Mesodermal cell (in vitro differentiated cells): ENCODE data around the gene FAM171A1.

Experiments
- H3K27ac ChIP-seq: 2 replicates; pipeline ENCODE4 v1.7.0; 2013; ENCODE audit warnings: mild to moderate bottlenecking, low read depth, low read length, moderate library complexity; ENCODE audit not compliant: severe bottlenecking
- H3K36me3 ChIP-seq: 2 replicates; pipeline ENCODE4 v1.7.1; 2013; ENCODE audit warnings: mild to moderate bottlenecking, low read length, moderate library complexity; ENCODE audit not compliant: control insufficient read depth, insufficient read depth
- H3K4me1 ChIP-seq: one replicate; pipeline ENCODE4 v1.7.1; 2013; ENCODE audit warnings: mild to moderate bottlenecking, low read length; ENCODE audit not compliant: insufficient read depth, control insufficient read depth, poor library complexity, severe bottlenecking
- H3K4me3 ChIP-seq: 2 replicates; pipeline ENCODE4 v1.7.0; 2013; ENCODE audit warnings: low read length, control low read depth, mild to moderate bottlenecking; ENCODE audit not compliant: insufficient read depth, poor library complexity, severe bottlenecking; ENCODE audit errors: extremely low read depth
- H3K9me3 ChIP-seq: 2 replicates; pipeline ENCODE4 v1.7.1; 2013; ENCODE audit warnings: mild to moderate bottlenecking, low read length, moderate library complexity; ENCODE audit not compliant: control insufficient read depth
- WGBS, 2 experiments: methylation state at CpG; one replicate each; pipeline ENCODE4 v1.1.5; 2013; ENCODE audit warnings: missing lambda C conversion rate in 2 of 2; ENCODE audit not compliant: insufficient coverage in 2 of 2; 5-methylcytosine and 5-hydroxymethylcytosine counted together

Gene FAM171A1

DNA sequence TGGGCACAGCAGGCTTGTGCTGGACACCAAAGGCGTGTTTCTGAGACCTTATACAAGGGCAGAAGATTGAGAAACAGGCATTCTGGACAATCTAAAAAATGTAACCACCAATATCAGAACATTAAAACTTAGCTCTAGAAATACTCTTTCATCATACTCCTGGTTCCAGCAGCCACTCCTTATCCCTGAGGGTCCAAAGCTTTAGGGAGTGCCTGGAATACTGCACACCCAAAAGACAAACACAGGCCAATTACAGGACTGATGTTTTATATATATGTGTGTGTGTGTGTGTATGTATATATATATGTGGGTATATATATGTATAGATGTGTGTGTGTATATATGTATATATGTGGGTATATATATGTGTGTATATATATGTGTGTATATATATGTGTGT lies 39.6 kb downstream of the FAM171A1 start:
- no peak overlapping the region for H3K4me3 ChIP-seq
- H3K27ac ChIP-seq, result no peak overlapping the region
- peaks cover 9% of the 10 kb centered on the region for H3K36me3 ChIP-seq
- WGBS, 2 experiments, result 92 to 100% methylated on average over 1 of the region's 1 CpG
- peaks cover 17% of the 10 kb centered on the region for H3K4me1 ChIP-seq
- H3K9me3 ChIP-seq, result no peaks in the 10 kb centered on the region

DNA sequence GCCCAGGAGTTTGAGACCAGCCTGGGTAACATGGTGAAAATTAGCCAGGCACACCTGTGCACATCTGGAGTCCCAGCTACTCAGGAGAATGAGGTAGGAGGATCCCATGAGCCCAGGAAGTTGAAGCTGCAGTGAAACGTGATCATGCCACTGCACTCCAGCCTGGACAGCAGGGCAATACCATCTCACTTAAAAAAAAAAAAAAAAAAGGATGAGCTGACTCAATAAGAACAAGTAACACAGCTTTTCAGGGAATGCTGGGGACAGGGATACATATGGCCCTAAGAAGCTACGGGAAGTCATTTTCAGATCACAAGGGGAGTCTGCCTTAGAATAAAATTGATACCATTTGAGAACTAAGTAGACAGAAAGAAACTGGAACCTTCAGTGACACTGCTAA lies 41.7 kb downstream of the FAM171A1 start:
- H3K9me3 ChIP-seq, result no peaks in the 10 kb centered on the region
- 100% methylated on average over 1 of the region's 2 CpGs for WGBS, 2 experiments
- H3K27ac ChIP-seq, result no peak overlapping the region
- H3K4me3 ChIP-seq, result no peak overlapping the region
- peaks cover 22% of the 10 kb centered on the region for H3K4me1 ChIP-seq
- peaks cover 16% of the 10 kb centered on the region for H3K36me3 ChIP-seq

DNA sequence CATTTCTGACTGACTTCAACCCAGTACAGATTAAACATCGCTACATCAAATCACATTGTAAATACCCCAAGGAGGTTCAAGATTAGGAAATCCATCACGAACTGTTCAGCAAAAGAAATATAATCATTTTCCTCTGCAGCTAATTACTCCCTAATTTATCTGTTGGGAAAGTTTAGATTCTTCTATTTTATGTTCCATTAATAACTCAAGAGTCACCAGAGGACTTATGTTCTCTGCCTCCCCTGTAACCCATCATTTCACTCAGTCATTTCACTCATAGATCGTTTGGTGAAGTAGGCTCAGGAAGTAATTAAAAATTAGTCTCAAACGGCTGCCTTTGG lies 45.2 kb downstream of the FAM171A1 start:
- WGBS, 2 experiments, result 90% methylated on average over 2 of the region's 4 CpGs; no CpG with 5 or more reads in 1 of the 2 experiments
- peak overlapping the region; percentile 69 for H3K27ac ChIP-seq
- H3K4me3 ChIP-seq, result no peak overlapping the region
- peaks cover 10% of the 10 kb centered on the region for H3K36me3 ChIP-seq
- H3K4me1 ChIP-seq, result peaks cover 32% of the 10 kb centered on the region
- no peaks in the 10 kb centered on the region for H3K9me3 ChIP-seq

DNA sequence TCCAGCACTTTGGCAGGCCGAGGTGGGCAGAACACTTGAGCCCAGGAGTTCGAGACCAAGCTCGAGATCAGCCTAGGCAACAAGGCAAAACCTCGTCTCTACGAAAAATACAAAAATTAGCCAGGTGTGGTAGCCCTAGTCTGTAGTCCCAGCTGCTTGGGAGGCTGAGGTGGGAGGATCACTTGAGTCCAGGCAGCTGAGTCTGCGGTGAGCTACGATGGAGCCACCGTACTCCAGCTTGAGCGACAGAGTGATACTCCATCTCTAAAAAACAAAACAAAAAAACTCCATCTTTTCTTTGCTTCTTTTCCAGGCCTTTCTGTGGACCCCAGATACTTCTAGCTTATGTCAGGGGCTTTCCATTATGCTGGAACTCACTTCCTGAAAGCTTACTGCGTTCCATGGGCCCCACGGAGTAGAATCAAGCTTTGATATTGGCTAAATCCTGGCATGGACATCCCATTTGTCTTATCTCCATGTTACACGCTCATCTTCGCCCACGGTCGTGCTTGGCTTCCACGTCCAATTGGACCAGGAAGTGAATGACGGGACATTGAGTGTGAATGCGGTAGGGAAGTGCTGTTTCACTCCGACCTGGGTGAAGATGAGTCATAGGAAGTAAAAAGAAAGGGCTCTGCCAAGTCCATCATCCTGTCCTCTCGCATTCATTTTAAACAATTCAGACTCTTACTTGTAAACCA lies 45.7 kb downstream of the FAM171A1 start:
- no peak overlapping the region for H3K4me3 ChIP-seq
- peaks cover 10% of the 10 kb centered on the region for H3K36me3 ChIP-seq
- WGBS, 2 experiments, result 92 to 93% methylated on average over 16 of the region's 20 CpGs
- peaks cover 32% of the 10 kb centered on the region for H3K4me1 ChIP-seq
- H3K27ac ChIP-seq, result peak overlapping the region; percentile 69
- H3K9me3 ChIP-seq, result no peaks in the 10 kb centered on the region

DNA sequence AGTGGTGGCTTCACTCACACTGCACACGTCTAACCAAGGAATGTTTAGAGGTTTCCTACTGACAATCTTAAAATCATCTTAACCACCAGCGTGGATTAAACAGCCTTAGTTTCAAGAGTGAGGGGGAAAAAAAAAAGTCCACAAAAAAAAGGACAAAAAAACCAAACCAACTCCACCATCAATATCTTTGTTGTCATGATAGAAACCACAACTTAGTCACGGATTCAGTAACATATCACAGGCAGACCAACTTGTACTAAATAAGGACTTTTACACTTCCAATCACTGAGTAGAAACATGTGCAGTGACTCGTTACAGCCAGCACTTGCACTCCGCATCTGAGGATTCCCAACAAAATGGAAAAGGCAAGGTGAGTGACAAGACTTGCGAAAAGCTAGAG lies 46.5 kb downstream of the FAM171A1 start:
- peak overlapping the region; percentile 69 for H3K27ac ChIP-seq
- H3K36me3 ChIP-seq, result peaks cover 10% of the 10 kb centered on the region
- WGBS, 2 experiments, result 94 to 100% methylated on average over 3 of the region's 6 CpGs
- H3K9me3 ChIP-seq, result no peaks in the 10 kb centered on the region
- no peak overlapping the region for H3K4me3 ChIP-seq
- peaks cover 32% of the 10 kb centered on the region for H3K4me1 ChIP-seq

DNA sequence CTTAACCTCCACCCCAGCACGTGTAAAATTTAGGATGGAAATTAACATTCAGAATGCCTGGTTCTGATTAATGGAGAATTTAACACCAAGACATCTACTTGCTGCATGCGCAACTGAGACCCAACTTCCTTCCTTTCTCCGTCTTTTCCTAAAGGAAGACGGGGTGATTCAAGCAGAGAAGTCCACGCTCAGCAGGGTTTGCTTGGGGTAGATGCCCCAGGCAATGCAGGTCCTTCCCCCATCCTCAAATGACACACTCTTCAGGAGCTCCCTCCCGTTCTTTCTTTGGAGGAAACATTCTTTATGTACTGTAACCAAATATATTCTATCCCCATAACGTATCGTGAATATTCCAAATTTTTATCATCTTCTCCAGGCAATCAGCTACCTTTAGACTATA lies 47.0 kb downstream of the FAM171A1 start:
- H3K4me1 ChIP-seq, result peaks cover 32% of the 10 kb centered on the region
- WGBS, 2 experiments, result 77 to 88% methylated on average over 4 of the region's 8 CpGs
- no peak overlapping the region for H3K4me3 ChIP-seq
- H3K9me3 ChIP-seq, result no peaks in the 10 kb centered on the region
- peak overlapping the region; percentile 69 for H3K27ac ChIP-seq
- peaks cover 13% of the 10 kb centered on the region for H3K36me3 ChIP-seq

DNA sequence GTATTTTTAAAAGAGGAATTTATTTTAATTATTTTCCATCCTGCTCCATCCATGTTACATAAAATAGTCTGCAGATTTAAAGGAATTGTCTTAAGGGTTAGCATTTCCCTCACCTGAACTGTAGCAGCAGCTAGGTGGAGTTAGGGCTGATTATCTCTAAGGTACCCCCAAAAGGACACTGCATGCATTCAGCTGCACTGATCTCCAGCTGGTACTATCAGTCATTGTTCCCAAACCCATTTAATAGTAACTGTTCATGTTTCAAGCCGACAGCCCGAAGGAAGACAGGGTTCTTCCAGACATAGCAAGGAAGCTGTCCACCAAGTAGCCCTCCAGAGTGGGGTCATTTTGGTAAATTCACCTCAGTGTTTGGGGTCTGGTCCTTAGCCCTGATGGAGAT lies 48.7 kb downstream of the FAM171A1 start:
- Histone ChIP-seq H3K9me3 (no peaks in the 10 kb centered on the region), H3K4me3 (no peak overlapping the region), H3K36me3 (peaks cover 17% of the 10 kb centered on the region), H3K4me1 (peaks cover 32% of the 10 kb centered on the region), H3K27ac (no peak overlapping the region)
- 100% methylated on average over 2 of the region's 2 CpGs for WGBS, 2 experiments

DNA sequence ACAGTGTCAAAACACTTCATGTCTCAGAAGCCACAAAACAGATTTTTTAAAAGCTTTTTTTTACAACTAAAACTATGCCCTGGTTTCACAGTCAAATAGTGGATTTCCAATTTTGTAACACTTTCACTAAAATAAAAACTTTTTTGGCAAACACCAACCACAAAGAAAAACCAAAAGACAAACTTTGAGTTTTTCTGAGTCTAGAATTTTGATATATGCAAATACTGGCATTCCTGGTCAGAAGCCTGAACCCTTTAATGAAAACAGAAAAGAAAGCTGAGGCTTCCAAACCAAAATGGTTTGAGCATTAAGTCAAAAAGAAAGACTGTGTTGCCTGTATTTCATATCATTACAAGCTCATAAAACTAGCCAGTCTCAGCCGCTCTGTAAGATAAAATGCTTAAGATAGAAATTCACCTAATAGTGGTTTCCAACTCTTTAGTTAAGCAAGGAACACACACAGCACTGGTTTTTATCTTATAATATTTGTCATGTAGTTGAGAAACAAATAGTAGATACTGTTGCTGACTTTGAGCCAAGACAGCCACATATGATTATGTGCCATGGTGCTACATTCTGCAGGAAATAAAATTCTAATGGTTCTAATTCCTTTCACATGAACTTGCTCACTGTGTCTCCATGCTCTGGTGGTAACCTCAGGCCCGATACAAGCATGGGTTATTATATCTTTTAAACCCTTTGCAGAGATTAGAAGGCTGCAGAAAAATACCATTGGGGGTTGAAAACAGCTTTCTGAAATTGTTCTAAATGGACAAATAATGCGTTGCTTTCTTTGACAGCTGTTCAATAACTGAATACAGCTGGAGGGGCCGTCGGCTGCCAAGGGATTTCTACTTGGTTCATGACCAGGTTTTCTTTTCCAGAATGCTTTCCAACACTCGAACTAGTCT lies 49.4 kb downstream of the FAM171A1 start:
- Histone ChIP-seq H3K36me3 (peaks cover 17% of the 10 kb centered on the region), H3K4me1 (peaks cover 34% of the 10 kb centered on the region), H3K9me3 (no peaks in the 10 kb centered on the region), H3K4me3 (no peak overlapping the region), H3K27ac (no peak overlapping the region)
- 88 to 100% methylated on average over 1 to 4 of the region's 6 CpGs for WGBS, 2 experiments

DNA sequence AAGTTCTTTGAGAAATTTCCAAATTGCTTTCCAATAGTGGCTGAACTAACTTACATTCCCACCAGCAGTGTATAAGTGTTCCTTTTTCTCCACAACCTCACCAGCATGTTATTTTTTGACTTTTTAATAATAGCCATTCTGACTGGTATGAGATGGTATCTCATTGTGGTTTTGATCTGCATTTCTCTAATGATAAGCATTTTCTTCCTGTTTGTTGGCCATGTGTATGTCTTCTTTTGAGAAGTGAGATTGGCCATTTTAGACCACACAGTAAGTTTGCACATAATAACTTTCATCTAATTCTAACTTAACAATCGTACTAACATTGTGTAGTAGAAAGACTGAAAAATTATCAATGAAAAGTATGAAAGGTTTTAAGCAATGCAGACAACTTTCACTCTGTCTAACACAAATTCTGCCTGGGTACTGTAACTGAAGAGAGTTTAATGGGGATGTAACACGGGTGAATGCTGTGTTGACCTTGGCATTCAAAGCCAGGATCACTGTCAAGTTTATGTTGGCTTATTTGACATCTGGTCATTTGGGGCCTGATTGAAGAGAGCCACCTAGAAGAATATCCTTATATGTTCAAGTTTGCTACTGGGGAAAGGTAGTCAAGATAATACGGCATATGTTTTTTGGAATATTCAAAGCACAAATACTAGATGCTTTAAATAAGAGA lies 50.4 kb downstream of the FAM171A1 start:
- Histone ChIP-seq H3K4me3 (no peak overlapping the region), H3K27ac (no peak overlapping the region), H3K36me3 (peaks cover 17% of the 10 kb centered on the region), H3K4me1 (peaks cover 34% of the 10 kb centered on the region), H3K9me3 (no peaks in the 10 kb centered on the region)
- WGBS, 2 experiments, result 100% methylated on average over 2 of the region's 3 CpGs

DNA sequence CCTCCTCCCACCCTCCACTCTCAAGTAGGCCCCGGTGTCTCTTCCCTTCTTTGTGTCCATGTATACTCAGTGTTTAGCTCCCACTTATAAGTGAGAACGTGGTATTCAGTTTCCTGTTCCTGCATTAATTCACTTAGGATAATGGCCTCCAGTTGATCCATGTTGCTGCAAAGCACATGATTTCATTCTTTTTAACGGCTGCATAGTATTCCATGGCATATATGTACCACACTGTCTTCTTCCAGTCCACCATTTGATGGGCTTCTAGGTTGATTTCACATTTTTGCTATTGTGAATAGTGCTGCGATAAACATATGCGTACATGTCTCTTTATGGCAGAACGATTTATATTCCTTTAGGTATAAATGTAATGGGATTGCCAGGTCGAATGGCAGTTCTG lies 51.0 kb downstream of the FAM171A1 start:
- Histone ChIP-seq H3K27ac (no peak overlapping the region), H3K4me3 (no peak overlapping the region), H3K4me1 (peaks cover 33% of the 10 kb centered on the region), H3K36me3 (peaks cover 14% of the 10 kb centered on the region), H3K9me3 (no peaks in the 10 kb centered on the region)
- 93 to 98% methylated on average over 5 to 6 of the region's 7 CpGs for WGBS, 2 experiments
